Activated CD8-positive, alpha-beta memory T cell treated with anti-CD3 and anti-CD28 coated beads for 24 hours (primary cell): Measurements from ENCODE around the gene MCTP1.

ENCODE experiments used
- DNase-seq: peaks from one replicate; pipeline ENCODE4 v3.0.0-alpha.2; 2020

The MCTP1 gene

GRCh38 chr5:94746731-94747124, 538.2 kb downstream of the MCTP1 start:
- DNase-seq = no peak

GRCh38 chr5:94745786-94746730, 538.8 kb downstream of the MCTP1 start:
- DNase-seq = no peak

- DNase-seq = no peak
These were observed 540.0 kb downstream of the MCTP1 start for GRCh38 chr5:94744906-94745305.

GRCh38 chr5:94742852-94743251, 542.0 kb downstream of the MCTP1 start:
- no peak for DNase-seq

GRCh38 chr5:94740286-94740685, 544.6 kb downstream of the MCTP1 start:
- no peak for DNase-seq

- DNase-seq = no peak
These were observed 548.4 kb downstream of the MCTP1 start for GRCh38 chr5:94736498-94736897.

GRCh38 chr5:94731471-94731870, 553.4 kb downstream of the MCTP1 start:
- no peak for DNase-seq

GRCh38 chr5:94725142-94725541, 559.8 kb downstream of the MCTP1 start:
- no peak for DNase-seq

GRCh38 chr5:94715768-94716167, 569.1 kb downstream of the MCTP1 start:
- no peak for DNase-seq

GRCh38 chr5:94711785-94712184, 573.1 kb downstream of the MCTP1 start:
- no peak for DNase-seq

GRCh38 chr5:94709277-94709676, 575.6 kb downstream of the MCTP1 start:
- DNase-seq = no peak

GRCh38 chr5:94707359-94707758, 577.5 kb downstream of the MCTP1 start:
- no peak for DNase-seq

GRCh38 chr5:94705427-94705826, 579.5 kb downstream of the MCTP1 start:
- no peak for DNase-seq

GRCh38 chr5:94702729-94703128, 582.2 kb downstream of the MCTP1 start:
- DNase-seq = no peak

- no peak for DNase-seq
These were observed 584.3 kb downstream of the MCTP1 start for GRCh38 chr5:94700592-94700991.

GRCh38 chr5:94699562-94699961, 585.3 kb downstream of the MCTP1 start:
- DNase-seq = no peak

- no peak for DNase-seq
These were observed 586.7 kb downstream of the MCTP1 start for GRCh38 chr5:94698197-94698596.

- DNase-seq = no peak
These were observed 590.2 kb downstream of the MCTP1 start for GRCh38 chr5:94694671-94695070.

- DNase-seq = no peak
These were observed 591.0 kb downstream of the MCTP1 start for GRCh38 chr5:94693845-94694370.

- DNase-seq = no peak
These were observed 591.7 kb downstream of the MCTP1 start for GRCh38 chr5:94693043-94693822.

- DNase-seq = no peak
These were observed 592.3 kb downstream of the MCTP1 start for GRCh38 chr5:94692581-94692980.

GRCh38 chr5:94691949-94692348, 592.9 kb downstream of the MCTP1 start:
- DNase-seq = no peak

GRCh38 chr5:94691291-94691690, 593.6 kb downstream of the MCTP1 start:
- DNase-seq = no peak

- DNase-seq = no peak
These were observed 594.1 kb downstream of the MCTP1 start for GRCh38 chr5:94690778-94691177.
